Endothelial cell of umbilical vein (primary cell): Measurements from ENCODE around the gene CCDC28A. TPM values are rescaled to one million over a fixed set of nuclear protein-coding genes. Genes with fewer than 3 reads are reported as not detected.

Source experiments
- BruUV-seq: library from RNA; stranded (reverse); fragments of 400-500 nt; replicated peaks from 2 replicates; lab custom pipeline; 2021; lab: Mats Ljungman, UMichigan
- CTCF ChIA-PET: fragments of 300-600, 350-600 bp; sonication (Branson Sonifier 250); formaldehyde crosslinking; loops from one replicate; lab custom pipeline; 2021; ENCODE audit warnings: antibody characterized with exemption, inconsistent platforms; lab: Charles Lee
- POLR2A ChIA-PET: fragments of 300-600, 350-600 bp; sonication (Branson Sonifier 250); formaldehyde crosslinking; loops from one replicate; lab custom pipeline; 2021; ENCODE audit warnings: antibody characterized with exemption, inconsistent platforms; lab: Charles Lee
- DNase-seq: peaks from one replicate; pipeline ENCODE4 v3.0.0-alpha.2; 2011; ENCODE audit warnings: low read depth, low spot score
- FAIRE-seq: peaks from 2 replicates; lab custom pipeline; 2011; peaks lifted over from hg19 to GRCh38; lab: Jason Lieb, UNC
- H2AFZ ChIP-seq: 2 replicates; pipeline ENCODE4 v1.6.0; 2012; ENCODE audit warnings: low read depth, low read length, control low read depth, inconsistent platforms
- H3K27ac ChIP-seq: 2 replicates; pipeline ENCODE4 v1.5.1; 2011; ENCODE audit warnings: low read depth, mild to moderate bottlenecking, control low read depth, low read length, moderate library complexity; ENCODE audit not compliant: insufficient read depth
- H3K27me3 ChIP-seq, 2 experiments: 2 replicates each; pipeline versions ENCODE4 v1.6.0 to v1.6.1; 2011; ENCODE audit warnings: low read length in 2 of 2, mixed read lengths in 1 of 2; ENCODE audit not compliant: control insufficient read depth in 2 of 2, insufficient read depth in 2 of 2
- H3K36me3 ChIP-seq, 2 experiments: 2 replicates in 1 of 2; 3 replicates in 1 of 2; pipeline ENCODE4 v1.5.1; 2011; ENCODE audit warnings: low read length in 2 of 2, mild to moderate bottlenecking in 1 of 2, moderate library complexity in 1 of 2; ENCODE audit not compliant: control insufficient read depth in 2 of 2, insufficient read depth in 2 of 2; ENCODE audit errors: extremely low read depth in 1 of 2
- H3K4me1 ChIP-seq: 3 replicates; pipeline ENCODE4 v1.5.1; 2011; ENCODE audit warnings: mild to moderate bottlenecking, low read length; ENCODE audit not compliant: control insufficient read depth, insufficient read depth; ENCODE audit errors: extremely low read depth
- H3K4me2 ChIP-seq: 2 replicates; pipeline ENCODE4 v1.6.1; 2011; ENCODE audit warnings: low read length, control low read depth, mixed read lengths; ENCODE audit not compliant: insufficient read depth
- H3K4me3 ChIP-seq, 3 experiments: fragments of 200-600 bp in 1 of 3; sonication (generic), shearing (Covaris generic) in 1 of 3; replicated peaks in 1 of 3; 2 replicates each; pipeline ENCODE4 v1.5.1; 2011 to 2016; ENCODE audit warnings: control low read depth in 3 of 3, low read length in 3 of 3, mild to moderate bottlenecking in 2 of 3, inconsistent platforms in 1 of 3, low read depth in 1 of 3, moderate library complexity in 1 of 3; ENCODE audit not compliant: insufficient read depth in 1 of 3
- H3K79me2 ChIP-seq: 2 replicates; pipeline ENCODE4 v1.6.0; 2012; ENCODE audit warnings: low read length, inconsistent platforms; ENCODE audit not compliant: control insufficient read depth, insufficient read depth
- H3K9ac ChIP-seq: replicated peaks from 2 replicates; pipeline ENCODE3; 2011; ENCODE audit warnings: low read length, control low read depth; ENCODE audit not compliant: insufficient read depth; ENCODE audit errors: extremely low read depth
- H3K9me1 ChIP-seq: replicated peaks from 3 replicates; pipeline ENCODE4 v1.6.0; 2011; ENCODE audit warnings: mild to moderate bottlenecking, low read length; ENCODE audit not compliant: control insufficient read depth, insufficient read depth; ENCODE audit errors: extremely low read depth
- H3K9me3 ChIP-seq: replicated peaks from 2 replicates; pipeline ENCODE4 v1.5.1; 2012; ENCODE audit warnings: low read length, inconsistent platforms; ENCODE audit not compliant: control insufficient read depth, insufficient read depth
- H4K20me1 ChIP-seq: replicated peaks from 2 replicates; pipeline ENCODE3; 2011; ENCODE audit warnings: mild to moderate bottlenecking, low read length; ENCODE audit not compliant: control insufficient read depth, insufficient read depth; ENCODE audit errors: extremely low read depth
- EZH2 ChIP-seq: IDR thresholded peaks from 2 replicates; pipeline ENCODE4 v1.6.1; 2012; ENCODE audit warnings: borderline replicate concordance, low read depth, mild to moderate bottlenecking, moderate library complexity, low read length, inconsistent platforms; ENCODE audit not compliant: severe bottlenecking
- FOS ChIP-seq: IDR thresholded peaks from 2 replicates; pipeline ENCODE4 v1.6.1; 2011; ENCODE audit warnings: mild to moderate bottlenecking, low read length, moderate library complexity, borderline replicate concordance; ENCODE audit not compliant: insufficient read depth
- GATA2 ChIP-seq: IDR thresholded peaks from 2 replicates; pipeline ENCODE4 v1.7.0; 2011; ENCODE audit warnings: low read depth, mild to moderate bottlenecking, moderate library complexity, mixed read lengths, low read length; ENCODE audit not compliant: insufficient read length, insufficient read depth
- JUN ChIP-seq: IDR thresholded peaks from 2 replicates; pipeline ENCODE4 v1.6.1; 2011; ENCODE audit warnings: borderline replicate concordance, low read depth; ENCODE audit not compliant: insufficient read length, insufficient read depth
- MYC ChIP-seq: IDR thresholded peaks from one replicate; pipeline ENCODE4 v1.6.1; 2011; ENCODE audit warnings: mild to moderate bottlenecking, low read depth, low read length
- POLR2A ChIP-seq: IDR thresholded peaks from 2 replicates; pipeline ENCODE4 v1.6.1; 2012; ENCODE audit warnings: low read depth, mild to moderate bottlenecking, control low read depth, low read length
- dilution Hi-C: fragments of 300-500 bp; cut with MboI; formaldehyde crosslinking; loops from one replicate; pipeline ENCODE4 v1.15.0; 2019; ENCODE audit warnings: low sequenced_read_pairs; ENCODE audit not compliant: extremely low pct_ligation_motif_present
- intact Hi-C: fragments of 100-400 bp; cut with micrococcal nuclease; formaldehyde crosslinking; loops from one replicate; pipeline ENCODE4 v1.10.0; 2022
- polyA plus RNA-seq, 4 experiments: library from polyadenylated mRNA; depleted of rRNA in 3 of 4; stranded (reverse) in 3 of 4; unstranded in 1 of 4; fragments of >200 nt; gene quantifications; 2 replicates each; pipeline versions ENCODE4 v1.2.1 to v1.2.3, GENCODE V29; 2011 to 2012; ENCODE audit warnings: missing spikeins in 1 of 4
- total RNA-seq: library from RNA; stranded (reverse); gene quantifications from 2 replicates; pipeline ENCODE4 v1.2.3, GENCODE V29; 2021
- TF ChIP-seq, protein P1 (sequence below), 2 donors: IDR thresholded peaks; 1 replicate in 1 of 2; 2 replicates in 1 of 2; pipeline ENCODE4 v1.5.1; 2011; ENCODE audit warnings: low read length in 2 of 2, mild to moderate bottlenecking in 2 of 2, moderate library complexity in 2 of 2, control low read depth in 1 of 2, inconsistent platforms in 1 of 2, low read depth in 1 of 2; ENCODE audit not compliant: insufficient read depth in 1 of 2; ENCODE audit errors: extremely low read depth in 1 of 2
- TF ChIP-seq, protein P2 (sequence below): IDR thresholded peaks from 2 replicates; pipeline ENCODE4 v1.6.1; 2011; ENCODE audit not compliant: insufficient read depth, insufficient read length

Gene CCDC28A
- total and polyA plus RNA-seq, 2 donors (not counting 3 experiments of a cell fraction or from before 2014, with no cell fraction given) = 11.1 to 12.8 TPM

DNA sequence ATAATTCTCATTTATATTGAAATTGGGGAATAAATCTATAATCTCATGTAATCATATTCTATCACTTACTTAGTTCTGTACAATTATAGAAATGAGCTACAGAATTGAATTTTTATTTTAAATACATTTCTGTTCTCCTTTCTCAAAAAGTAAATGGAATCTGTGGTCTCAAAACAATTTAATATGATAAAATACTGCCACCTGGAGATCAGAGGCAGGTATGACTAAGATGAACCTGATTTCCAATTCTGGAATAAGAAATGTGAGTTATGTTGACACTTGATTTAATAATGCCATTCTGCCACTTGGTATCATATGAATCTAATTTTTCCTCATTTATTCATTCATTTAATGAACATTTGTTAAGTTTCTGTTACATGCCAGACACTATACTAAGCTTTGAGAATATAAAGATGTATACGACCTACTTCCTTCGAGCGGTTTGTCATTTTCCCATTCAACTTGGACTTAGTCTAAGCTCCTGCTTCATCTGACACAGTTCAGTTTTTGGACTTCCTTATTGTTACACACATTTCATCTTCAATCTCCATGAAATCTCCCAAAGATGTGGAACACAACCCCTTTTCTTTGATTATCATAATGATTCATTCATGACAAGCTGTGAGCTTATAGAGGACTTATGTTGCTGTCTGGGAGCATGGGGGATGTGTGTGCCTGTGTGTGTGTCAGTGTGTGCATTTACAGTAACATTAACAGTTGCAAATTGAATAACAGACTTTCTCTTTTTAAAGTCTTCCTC is 7.5 kb upstream of the CCDC28A start:
- POLR2A ChIA-PET = no interaction called here
- CTCF ChIA-PET = interaction anchor here (0.6 to 8.0 kb wide), 29 partner anchors 10 to 657 kb away, joined by 3 to 91 read pairs (median 4); no protein-coding TSS in a partner anchor
- H3K27ac ChIP-seq = no peak overlapping the region
- DNase-seq (peak; percentile 64), FAIRE-seq (peak; percentile 77)
- no peak overlapping the region for H3K9ac ChIP-seq
- H3K9me3 ChIP-seq = no peaks in the 10 kb centered on the region
- peaks cover 32% of the 10 kb centered on the region for H3K4me1 ChIP-seq
- no peak overlapping the region for H3K4me3 ChIP-seq
- no peaks in the 10 kb centered on the region for H3K27me3 ChIP-seq
- H3K36me3 ChIP-seq = no peaks in the 10 kb centered on the region
- no peak overlapping the region for H2AFZ ChIP-seq
- intact Hi-C loops = loop anchor here (1.0 to 2.0 kb wide), 6 partner anchors 74 to 649 kb away; no protein-coding TSS in a partner anchor
- H3K4me2 ChIP-seq = no peak overlapping the region
- TF ChIP-seq EZH2 (no peak), JUN (no peak), FOS (no peak), MYC (no peak), POLR2A (no peak), GATA2 (no peak)
- TF ChIP-seq, protein P1, sequence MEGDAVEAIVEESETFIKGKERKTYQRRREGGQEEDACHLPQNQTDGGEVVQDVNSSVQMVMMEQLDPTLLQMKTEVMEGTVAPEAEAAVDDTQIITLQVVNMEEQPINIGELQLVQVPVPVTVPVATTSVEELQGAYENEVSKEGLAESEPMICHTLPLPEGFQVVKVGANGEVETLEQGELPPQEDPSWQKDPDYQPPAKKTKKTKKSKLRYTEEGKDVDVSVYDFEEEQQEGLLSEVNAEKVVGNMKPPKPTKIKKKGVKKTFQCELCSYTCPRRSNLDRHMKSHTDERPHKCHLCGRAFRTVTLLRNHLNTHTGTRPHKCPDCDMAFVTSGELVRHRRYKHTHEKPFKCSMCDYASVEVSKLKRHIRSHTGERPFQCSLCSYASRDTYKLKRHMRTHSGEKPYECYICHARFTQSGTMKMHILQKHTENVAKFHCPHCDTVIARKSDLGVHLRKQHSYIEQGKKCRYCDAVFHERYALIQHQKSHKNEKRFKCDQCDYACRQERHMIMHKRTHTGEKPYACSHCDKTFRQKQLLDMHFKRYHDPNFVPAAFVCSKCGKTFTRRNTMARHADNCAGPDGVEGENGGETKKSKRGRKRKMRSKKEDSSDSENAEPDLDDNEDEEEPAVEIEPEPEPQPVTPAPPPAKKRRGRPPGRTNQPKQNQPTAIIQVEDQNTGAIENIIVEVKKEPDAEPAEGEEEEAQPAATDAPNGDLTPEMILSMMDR (IDR thresholded peaks at IDR 0.05; ENCODE audit: extremely low read depth in 1 of 2, insufficient read depth in 1 of 2, low read depth in 1 of 2, low read length in 2 of 2) = peak; percentile 22 to 40
- TF ChIP-seq, protein P2, sequence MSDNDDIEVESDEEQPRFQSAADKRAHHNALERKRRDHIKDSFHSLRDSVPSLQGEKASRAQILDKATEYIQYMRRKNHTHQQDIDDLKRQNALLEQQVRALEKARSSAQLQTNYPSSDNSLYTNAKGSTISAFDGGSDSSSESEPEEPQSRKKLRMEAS = no peak
- dilution Hi-C loops = no loop called here
- no TSS peak for BruUV-seq
- no peaks in the 10 kb centered on the region for H4K20me1 ChIP-seq
- no peaks in the 10 kb centered on the region for H3K9me1 ChIP-seq
- H3K79me2 ChIP-seq = no peaks in the 10 kb centered on the region
